GM08714 (cell line): ENCODE data around the gene HEATR9.

ENCODE experiments used
- H3K4me3 ChIP-seq: fragments of 200-500 bp; sonication (Bioruptor generic); 2 replicates; pipeline ENCODE4 v1.5.1; 2014; ENCODE audit warnings: mild to moderate bottlenecking, low read length, inconsistent platforms
- ZNF274 ChIP-seq: IDR thresholded peaks from 2 replicates; pipeline ENCODE4 v1.6.1; 2012; ENCODE audit warnings: mild to moderate bottlenecking, low read depth, low read length

Gene HEATR9

DNA sequence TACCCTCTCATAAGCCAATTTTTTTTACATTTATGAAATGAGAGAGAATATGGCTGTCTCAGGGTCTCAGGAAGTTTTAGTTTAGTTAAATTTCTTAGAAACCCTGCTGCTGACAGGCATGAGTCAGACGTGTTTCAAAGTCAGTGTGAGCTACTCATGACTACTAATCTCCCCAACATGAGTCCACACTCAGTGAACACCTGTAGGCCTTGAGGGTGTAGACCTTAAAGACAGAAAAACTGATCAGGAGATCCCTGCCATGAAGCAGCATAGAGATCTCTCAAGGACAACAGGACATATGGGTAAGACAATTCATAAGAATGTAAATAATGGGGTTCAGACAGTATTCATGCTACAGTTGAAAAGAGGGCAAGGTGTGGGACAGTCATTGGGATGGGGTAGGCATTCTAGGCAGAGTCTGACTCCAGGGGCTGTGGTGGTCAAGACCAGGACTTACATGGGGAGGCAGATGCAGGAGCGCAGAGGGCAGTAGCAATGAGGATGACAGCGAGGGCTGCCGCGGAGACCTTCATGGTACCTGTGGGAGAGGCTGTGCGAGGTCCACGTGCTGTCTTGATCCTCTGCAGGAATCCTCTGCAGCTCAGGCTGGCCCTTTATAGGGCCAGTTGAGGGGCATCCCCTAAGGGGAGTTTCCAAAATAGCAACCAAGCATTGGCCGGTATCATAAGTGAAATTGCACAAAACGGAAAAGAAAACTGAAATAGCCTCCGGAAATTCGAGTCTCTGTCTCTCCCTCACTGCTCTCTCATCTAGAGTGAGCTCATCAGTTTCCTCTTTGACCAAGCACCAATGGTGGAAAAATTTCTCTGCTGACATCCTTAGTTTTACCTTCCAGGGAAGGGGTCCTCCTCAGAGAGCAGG is 11.3 kb upstream of the HEATR9 start, which contains the start of gene CCL5:
TSS of gene CCL5 (minus strand) at position 588 of the 882 bp plus-strand sequence.
- peak within 1 kb of the TSS; percentile 28; the same call in 1 of the 2 replicates for H3K4me3 ChIP-seq
- no peak for TF ChIP-seq ZNF274

DNA sequence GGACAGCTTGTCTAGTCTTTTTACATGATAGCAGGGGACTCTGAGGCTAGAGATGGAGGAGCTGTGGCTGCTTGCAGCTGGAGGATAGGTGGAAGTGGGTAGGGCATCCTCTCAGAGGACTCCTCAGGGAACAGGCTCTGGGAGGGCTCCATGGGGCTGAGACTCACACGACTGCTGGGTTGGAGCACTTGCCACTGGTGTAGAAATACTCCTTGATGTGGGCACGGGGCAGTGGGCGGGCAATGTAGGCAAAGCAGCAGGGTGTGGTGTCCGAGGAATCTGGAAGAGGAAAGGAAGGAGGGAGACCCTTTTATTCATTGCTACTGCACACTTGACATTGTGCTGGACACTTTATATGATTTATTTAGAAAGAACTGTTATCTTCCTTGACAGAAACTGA is 9.7 kb upstream of the HEATR9 start:
- no peak for TF ChIP-seq ZNF274
- no peak overlapping the region for H3K4me3 ChIP-seq

DNA sequence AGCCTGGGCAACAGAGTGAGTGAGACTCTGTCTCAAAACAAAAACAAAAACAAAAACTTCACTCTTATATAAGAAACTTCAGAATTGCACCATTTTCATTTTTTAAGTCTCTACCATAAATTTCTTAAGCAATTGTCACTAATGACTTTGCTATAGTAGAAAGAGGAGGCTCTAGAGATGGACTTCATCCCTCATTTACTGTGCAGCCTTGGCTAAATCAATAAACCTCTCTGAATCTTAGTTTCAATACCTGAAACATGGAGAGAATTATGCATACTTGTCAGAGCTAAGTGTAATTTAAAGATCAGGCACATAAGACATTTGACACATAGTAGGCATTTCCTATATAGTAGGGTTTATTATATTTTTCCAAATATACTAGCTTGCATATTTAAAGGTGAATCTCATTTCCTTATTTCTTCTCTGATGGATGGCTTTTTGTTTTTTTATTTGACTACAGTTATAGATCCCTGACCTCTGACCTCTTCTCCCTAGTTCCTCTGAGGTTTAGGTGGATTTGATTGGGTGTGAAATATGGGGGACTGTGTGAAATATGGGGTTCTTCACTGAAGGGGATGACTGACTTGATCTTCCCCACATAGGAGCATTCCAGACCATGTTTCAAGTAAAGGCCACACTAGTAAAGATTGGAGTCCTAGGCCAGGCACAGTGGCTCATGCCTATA is 8.8 kb upstream of the HEATR9 start:
- no peak overlapping the region for H3K4me3 ChIP-seq
- TF ChIP-seq ZNF274: no peak

DNA sequence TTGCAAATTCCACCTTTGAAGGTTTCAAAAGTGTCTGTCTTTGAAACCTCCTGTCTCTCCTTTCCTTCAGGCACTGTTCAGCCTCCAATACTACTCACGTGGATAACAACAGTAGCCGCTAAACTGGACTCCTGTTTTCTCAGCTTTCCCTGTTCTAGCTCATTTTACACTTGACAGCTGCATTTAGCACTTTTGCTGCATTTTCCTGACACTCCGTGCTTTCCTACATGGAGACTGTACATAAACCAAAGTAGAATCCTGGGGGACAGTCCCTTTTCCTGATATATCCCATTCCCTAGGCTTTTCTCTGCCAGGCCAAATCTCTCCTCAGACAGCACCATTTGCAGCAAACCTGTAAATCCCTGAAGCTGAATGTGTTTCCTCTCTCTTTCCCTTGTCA is 7.8 kb upstream of the HEATR9 start:
- TF ChIP-seq ZNF274: no peak
- no peak overlapping the region for H3K4me3 ChIP-seq

DNA sequence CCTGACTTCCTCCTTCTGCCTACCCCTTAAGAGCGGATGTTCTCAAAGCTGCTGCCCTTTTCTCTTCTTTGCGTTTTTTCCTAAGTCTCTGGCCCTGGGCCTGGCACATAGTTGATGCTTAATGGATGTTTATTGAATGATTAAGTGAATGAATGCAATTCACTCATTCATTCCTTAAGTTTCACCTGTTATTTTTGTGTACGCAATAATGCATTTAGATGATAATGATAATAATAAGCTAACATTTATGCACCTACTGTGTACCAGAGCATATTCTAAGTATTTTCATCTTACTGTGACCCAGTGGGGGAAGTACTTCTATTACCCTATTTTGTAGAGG is 7.1 kb upstream of the HEATR9 start:
- H3K4me3 ChIP-seq: no peak overlapping the region
- no peak for TF ChIP-seq ZNF274

DNA sequence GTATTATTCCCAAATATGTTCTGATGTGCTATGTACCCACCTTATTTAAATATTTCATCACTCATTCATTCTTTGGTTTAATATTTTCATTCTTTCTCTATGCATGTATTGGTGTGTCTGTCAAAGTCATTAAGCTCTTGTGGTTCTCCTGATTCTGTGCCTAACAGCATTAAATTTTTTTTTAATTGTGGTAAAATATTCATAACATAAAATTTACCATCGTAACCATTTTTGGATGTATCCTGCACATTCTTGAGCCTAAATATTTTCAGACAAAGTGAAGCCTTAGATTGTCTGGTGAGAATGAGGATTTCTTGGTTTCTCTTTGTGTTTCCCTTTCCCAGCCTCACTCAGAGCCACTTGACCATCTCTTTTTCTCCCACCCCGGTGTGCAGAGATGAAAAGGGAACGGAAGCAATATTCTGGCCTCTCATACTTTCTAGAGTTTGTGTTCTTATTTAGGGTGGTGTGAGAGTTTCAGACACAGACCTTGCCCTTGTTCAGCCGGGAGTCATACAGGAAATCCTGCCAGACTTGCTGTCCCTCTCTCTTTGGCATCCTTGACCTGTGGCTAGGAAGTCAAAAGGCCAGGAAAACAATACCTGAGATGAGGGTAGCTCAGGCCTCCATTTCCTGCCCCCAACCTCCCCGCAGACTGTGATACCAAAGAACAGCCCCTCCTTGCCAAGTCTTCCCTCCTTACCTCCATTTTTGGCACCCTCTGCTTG is 6.5 kb upstream of the HEATR9 start:
- TF ChIP-seq ZNF274: no peak
- H3K4me3 ChIP-seq: no peak overlapping the region

DNA sequence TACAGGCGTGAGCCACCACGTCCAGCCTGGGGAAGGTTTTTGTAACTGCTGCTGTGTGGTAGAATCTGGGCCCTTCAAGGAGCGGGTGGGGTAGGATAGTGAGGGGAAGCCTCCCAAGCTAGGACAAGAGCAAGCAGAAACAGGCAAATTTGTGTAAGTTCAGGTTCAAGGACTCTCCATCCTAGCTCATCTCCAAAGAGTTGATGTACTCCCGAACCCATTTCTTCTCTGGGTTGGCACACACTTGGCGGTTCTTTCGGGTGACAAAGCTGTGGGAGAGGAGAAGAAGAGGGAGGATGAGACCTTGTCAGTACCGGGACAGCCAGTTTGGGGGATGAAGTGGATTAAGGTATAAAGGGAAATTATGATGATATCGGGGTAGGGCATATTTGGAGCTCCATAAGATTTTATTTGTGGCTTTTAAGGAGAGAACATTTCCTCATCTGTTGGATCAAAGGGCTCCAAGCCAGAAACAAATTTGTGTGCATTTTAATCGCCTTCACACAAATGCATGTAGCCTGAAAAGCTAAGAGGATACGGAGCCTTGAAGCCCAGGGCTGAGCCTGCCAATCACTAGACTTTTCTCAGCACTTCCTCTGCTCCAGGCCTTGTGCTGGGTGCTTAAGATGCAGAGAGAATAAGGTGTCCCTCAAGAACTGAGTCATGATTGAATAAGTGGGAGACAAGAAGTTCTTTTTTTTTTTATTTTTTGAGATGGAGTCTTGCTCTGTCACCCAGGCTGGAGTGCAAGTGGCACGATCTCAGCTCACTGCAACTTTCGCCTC is 3.7 kb upstream of the HEATR9 start:
- no peak for TF ChIP-seq ZNF274
- no peak overlapping the region for H3K4me3 ChIP-seq

DNA sequence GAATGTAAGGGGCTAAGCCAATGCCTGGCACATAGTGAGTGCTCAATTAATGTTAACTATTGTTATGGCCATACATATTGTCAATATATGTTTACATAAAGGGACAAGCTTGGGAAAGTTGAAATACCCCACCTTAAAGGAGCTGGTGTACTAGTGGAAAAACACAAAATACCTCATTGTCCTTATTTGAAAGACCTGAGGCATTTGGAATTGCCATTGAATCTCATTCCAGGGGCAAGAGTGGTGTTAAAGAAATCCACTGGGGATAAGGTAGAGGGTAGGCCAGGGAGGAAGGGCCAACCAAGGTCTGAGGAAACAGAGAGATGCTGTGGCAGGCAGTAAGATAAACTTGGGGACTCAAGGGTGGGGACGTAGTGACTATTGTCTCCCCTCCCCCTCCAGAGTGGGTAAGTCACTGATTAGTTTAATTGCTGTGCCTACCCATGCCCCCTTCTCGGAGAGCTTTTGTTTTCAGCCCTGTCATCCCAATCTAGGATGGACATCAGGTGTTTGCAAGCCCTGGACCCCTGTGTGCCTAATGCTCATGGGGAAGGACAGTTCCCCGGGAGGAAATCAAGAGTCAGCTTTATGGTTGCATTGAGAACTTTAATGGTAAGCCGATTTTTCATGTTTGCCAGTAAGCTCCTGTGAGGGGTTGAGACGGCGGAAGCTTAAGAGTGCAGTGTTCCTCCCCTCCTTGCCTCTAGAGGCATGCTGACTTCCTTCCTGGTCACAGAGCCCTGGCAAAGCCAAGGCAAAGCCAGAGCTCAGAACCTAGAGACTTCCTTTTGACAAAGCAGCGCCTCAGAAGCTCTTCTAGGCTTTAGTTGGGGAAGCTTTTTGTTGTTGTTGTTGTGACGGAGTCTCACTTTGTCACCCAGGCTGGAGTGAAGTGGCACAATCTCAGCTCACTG is 2.5 kb upstream of the HEATR9 start:
- no peak overlapping the region for H3K4me3 ChIP-seq
- no peak for TF ChIP-seq ZNF274

DNA sequence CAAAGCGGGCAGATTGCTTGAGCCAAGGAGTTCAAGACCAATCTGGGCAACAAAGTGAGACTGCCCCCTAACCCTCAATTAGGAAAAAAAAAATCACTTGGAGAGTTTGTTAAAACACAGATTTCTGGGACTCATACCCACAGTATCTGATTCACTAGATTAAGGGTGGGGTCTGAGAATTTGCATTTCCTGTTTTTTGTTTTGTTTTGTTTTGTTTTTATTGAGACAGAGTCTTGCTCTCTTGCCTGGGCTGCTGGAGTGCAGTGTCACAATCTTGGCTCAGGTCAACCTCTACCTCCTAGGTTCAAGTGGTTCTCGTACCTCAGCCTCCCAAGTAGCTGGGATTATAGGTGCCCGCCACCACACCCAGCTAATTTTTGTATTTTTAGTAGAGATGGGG is 1.1 kb downstream of the HEATR9 start:
- no peak overlapping the region for H3K4me3 ChIP-seq
- no peak for TF ChIP-seq ZNF274

DNA sequence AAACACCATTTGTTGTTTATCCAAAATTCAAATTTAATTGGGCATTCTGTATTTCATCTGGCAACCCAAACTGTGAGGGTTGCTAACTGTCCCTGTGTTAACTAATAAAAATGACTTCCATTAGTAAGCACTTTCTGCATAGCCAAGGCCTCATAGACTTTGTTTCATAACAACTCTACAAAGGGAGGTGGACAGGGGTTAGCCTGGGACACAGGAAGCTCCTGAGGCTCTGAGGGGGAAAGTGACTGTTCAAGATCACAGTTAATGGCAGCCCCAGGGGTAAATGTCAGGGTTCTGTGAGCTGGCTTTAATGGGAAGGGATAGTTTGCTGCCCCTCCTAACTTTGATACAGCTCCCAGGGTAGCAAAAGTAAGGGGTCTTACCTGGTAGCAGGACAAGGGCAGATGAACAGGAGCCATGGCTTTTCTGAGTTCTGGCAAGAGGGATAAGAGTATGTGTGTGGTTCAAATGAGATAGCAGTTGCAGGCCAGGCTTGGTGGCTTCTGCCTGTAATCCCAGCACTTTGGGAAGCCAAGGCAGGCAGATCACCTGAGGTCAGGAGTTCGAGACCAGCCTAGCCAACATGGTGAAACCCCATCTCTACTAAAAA is 2.2 kb downstream of the HEATR9 start:
- TF ChIP-seq ZNF274: no peak
- no peak overlapping the region for H3K4me3 ChIP-seq

DNA sequence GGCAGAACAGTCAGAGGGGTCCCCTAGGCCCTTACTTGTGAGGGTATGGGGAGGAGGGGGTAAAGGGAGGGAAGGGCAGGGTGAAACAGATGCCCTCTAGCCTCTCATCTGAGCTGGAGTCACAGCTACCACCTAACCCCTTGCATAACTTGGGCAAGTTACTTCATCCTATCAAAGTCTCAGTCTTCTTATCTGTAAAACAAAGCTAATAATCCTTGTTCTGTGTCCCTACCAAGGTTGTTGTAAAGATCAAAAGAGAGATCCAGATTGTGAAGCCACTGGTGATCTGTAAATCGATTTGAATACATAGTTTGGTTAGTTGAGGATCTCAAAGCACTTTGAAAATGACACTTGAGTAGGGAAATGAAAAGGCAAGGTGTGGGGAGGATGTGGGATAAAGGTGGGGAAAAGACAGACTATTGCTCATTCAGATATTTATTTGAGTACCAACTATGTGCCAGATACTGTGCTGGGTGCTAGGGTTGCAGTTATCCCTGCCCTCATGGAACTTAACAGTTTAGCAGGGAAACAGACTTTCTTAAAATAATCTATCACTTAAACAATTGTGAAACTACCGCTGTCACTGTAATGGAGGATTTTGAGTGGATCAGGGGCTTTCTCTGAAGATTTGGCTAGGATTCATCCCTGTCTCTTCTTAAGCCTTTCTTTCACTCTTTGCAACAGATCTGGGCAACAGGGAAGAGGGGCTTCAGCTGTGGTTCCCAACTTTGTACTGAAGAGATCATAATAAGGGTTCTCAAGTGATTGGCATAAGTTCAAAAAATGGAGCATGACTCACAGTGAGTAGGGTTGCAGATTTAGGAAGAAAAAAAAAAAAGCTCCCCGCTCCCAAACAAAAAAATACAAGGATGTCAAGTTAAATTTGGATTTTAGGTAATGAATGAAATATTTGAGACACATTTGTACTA is 3.0 kb downstream of the HEATR9 start:
- H3K4me3 ChIP-seq: no peak overlapping the region
- no peak for TF ChIP-seq ZNF274

DNA sequence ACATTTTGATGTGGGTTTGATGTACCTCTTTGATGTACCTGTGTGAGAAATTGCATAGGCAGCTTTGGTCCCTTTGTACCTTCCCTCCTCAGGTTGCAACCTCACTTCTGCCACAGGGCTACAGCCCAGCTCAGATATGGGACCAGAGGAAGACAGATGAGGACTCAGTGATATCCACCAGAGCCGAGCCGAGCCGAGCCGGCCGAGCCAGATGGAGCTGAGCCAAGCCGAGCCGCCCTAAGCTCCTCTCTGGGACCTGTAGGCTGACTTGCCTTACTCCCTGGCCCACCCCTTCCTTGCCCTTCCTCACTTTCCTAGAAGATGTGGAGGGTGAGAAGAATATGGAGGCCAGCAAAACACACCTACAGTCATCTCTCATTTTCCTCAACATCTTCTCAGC is 3.8 kb downstream of the HEATR9 start:
- TF ChIP-seq ZNF274: no peak
- no peak overlapping the region for H3K4me3 ChIP-seq
